Measurements from ENCODE around the gene PLA2G4A. TPM values are rescaled to one million over a fixed set of nuclear protein-coding genes. Genes with fewer than 3 reads are reported as not detected.
"Not testable (repeated sequence)": the region's sequence is repeated elsewhere in the genome, so short reads cannot be mapped to it uniquely, and the experiment has no call there.

The PLA2G4A gene
- total RNA-seq, 1 donor from 2014 or later: 2.2 TPM

- intact Hi-C loops (cut with micrococcal nuclease): loop anchor here (10.0 kb wide), 1 partner anchor 301 kb away; no protein-coding TSS in a partner anchor
Observed at GRCh38 chr1:186915555-186915954, 86.8 kb downstream of the PLA2G4A start.

- intact Hi-C loops (cut with micrococcal nuclease): loop anchor here (10.0 kb wide), 1 partner anchor 302 kb away; no protein-coding TSS in a partner anchor
Observed at GRCh38 chr1:186917106-186917786, 88.5 kb downstream of the PLA2G4A start.

- intact Hi-C loops (cut with micrococcal nuclease): not testable (repeated sequence)
Observed at GRCh38 chr1:186921386-186921785, 92.6 kb downstream of the PLA2G4A start.

GRCh38 chr1:186922814-186923213 lies 94.1 kb downstream of the PLA2G4A start:
- intact Hi-C loops (cut with micrococcal nuclease): not testable (repeated sequence)

GRCh38 chr1:186923486-186923885 lies 94.7 kb downstream of the PLA2G4A start:
- intact Hi-C loops (cut with micrococcal nuclease): no loop called here

GRCh38 chr1:186925881-186926669 lies 97.3 kb downstream of the PLA2G4A start:
- intact Hi-C loops (cut with micrococcal nuclease): no loop called here

- intact Hi-C loops (cut with micrococcal nuclease): no loop called here
Observed at GRCh38 chr1:186927884-186928283, 99.1 kb downstream of the PLA2G4A start.

GRCh38 chr1:186930238-186930637 lies 101.5 kb downstream of the PLA2G4A start:
- intact Hi-C loops (cut with micrococcal nuclease): no loop called here

GRCh38 chr1:186937016-186937670 lies 108.4 kb downstream of the PLA2G4A start:
- intact Hi-C loops (cut with micrococcal nuclease): no loop called here

- intact Hi-C loops (cut with micrococcal nuclease): no loop called here
Observed at GRCh38 chr1:186943891-186944686, 115.3 kb downstream of the PLA2G4A start.

GRCh38 chr1:186945146-186945545 lies 116.4 kb downstream of the PLA2G4A start:
- intact Hi-C loops (cut with micrococcal nuclease): no loop called here

GRCh38 chr1:186948535-186948934 lies 119.8 kb downstream of the PLA2G4A start:
- intact Hi-C loops (cut with micrococcal nuclease): no loop called here

GRCh38 chr1:186949173-186949572 lies 120.4 kb downstream of the PLA2G4A start:
- intact Hi-C loops (cut with micrococcal nuclease): no loop called here

GRCh38 chr1:186950547-186950946 lies 121.8 kb downstream of the PLA2G4A start:
- intact Hi-C loops (cut with micrococcal nuclease): no loop called here

GRCh38 chr1:186953876-186954275 lies 125.1 kb downstream of the PLA2G4A start:
- intact Hi-C loops (cut with micrococcal nuclease): no loop called here

GRCh38 chr1:186957314-186957713 lies 128.6 kb downstream of the PLA2G4A start:
- intact Hi-C loops (cut with micrococcal nuclease): no loop called here

GRCh38 chr1:186958520-186958919 lies 129.8 kb downstream of the PLA2G4A start:
- intact Hi-C loops (cut with micrococcal nuclease): no loop called here

GRCh38 chr1:186960861-186961260 lies 132.1 kb downstream of the PLA2G4A start:
- intact Hi-C loops (cut with micrococcal nuclease): no loop called here

- intact Hi-C loops (cut with micrococcal nuclease): no loop called here
Observed at GRCh38 chr1:186965847-186966246, 137.1 kb downstream of the PLA2G4A start.

GRCh38 chr1:186966456-186966855 lies 137.7 kb downstream of the PLA2G4A start:
- intact Hi-C loops (cut with micrococcal nuclease): no loop called here

Data from T-helper 2 cell treated with Interferon-gamma antibody and Interleukin-4, amounts not matched to agents 100 ng/mL and 5 ng/mL, for 36 hours (primary cell).